ENCODE data around the gene PACRG.

DNA sequence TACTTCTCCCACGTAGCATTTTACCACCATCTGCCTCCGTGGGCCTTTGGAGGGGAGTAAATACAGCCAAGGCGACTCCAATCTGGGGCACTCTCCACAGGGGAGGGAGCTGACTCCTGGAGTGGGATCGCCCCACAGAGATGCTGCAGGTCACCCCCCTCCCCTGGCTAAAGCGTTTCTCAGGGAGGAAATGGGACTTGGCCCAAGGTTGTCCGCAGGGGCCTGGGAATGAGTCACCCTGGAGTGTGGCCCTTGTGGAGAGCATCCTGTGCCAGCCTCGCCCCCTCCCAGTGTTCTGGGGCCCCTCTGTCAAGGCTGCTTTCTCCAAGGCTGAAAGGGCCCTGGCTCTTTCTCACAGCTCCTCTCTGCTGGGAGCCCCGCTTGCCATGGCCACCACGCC, 602.2 kb downstream of the PACRG start:
- TF ChIP-seq, protein P1, sequence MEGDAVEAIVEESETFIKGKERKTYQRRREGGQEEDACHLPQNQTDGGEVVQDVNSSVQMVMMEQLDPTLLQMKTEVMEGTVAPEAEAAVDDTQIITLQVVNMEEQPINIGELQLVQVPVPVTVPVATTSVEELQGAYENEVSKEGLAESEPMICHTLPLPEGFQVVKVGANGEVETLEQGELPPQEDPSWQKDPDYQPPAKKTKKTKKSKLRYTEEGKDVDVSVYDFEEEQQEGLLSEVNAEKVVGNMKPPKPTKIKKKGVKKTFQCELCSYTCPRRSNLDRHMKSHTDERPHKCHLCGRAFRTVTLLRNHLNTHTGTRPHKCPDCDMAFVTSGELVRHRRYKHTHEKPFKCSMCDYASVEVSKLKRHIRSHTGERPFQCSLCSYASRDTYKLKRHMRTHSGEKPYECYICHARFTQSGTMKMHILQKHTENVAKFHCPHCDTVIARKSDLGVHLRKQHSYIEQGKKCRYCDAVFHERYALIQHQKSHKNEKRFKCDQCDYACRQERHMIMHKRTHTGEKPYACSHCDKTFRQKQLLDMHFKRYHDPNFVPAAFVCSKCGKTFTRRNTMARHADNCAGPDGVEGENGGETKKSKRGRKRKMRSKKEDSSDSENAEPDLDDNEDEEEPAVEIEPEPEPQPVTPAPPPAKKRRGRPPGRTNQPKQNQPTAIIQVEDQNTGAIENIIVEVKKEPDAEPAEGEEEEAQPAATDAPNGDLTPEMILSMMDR (conservative IDR thresholded peaks at IDR 0.05 in 1 of 2, IDR thresholded peaks at IDR 0.05 in 1 of 2; ENCODE audit: extremely low read depth in 1 of 2, insufficient read depth in 1 of 2, low read depth in 1 of 2, low read length in 2 of 2) = no peak
- no peak for TF ChIP-seq EZH2 (IDR thresholded peaks at IDR 0.05; ENCODE audit: borderline replicate concordance, low read length)
